ENCODE data around the gene FERMT2.
"Not testable (repeated sequence)": the region's sequence is repeated elsewhere in the genome, so short reads cannot be mapped to it uniquely, and the experiment has no call there.

The FERMT2 gene

GRCh38 chr14:52939427-52939826 is 11.4 kb downstream of the FERMT2 start:
- DNase-seq (ENCODE audit: low read depth), result no peak

- no peak for DNase-seq (ENCODE audit: low read depth)
Observed at GRCh38 chr14:52937869-52938268, 13.0 kb downstream of the FERMT2 start.

- DNase-seq (ENCODE audit: low read depth), result no peak
Observed at GRCh38 chr14:52937306-52937705, 13.5 kb downstream of the FERMT2 start.

GRCh38 chr14:52936437-52936836 is 14.4 kb downstream of the FERMT2 start:
- no peak for DNase-seq (ENCODE audit: low read depth)

- no peak for DNase-seq (ENCODE audit: low read depth)
Observed at GRCh38 chr14:52935833-52936232, 15.0 kb downstream of the FERMT2 start.

GRCh38 chr14:52934762-52935161 is 16.1 kb downstream of the FERMT2 start:
- no peak for DNase-seq (ENCODE audit: low read depth)

- no peak for DNase-seq (ENCODE audit: low read depth)
Observed at GRCh38 chr14:52929192-52929807, 21.6 kb downstream of the FERMT2 start.

GRCh38 chr14:52926953-52927352 is 23.9 kb downstream of the FERMT2 start:
- DNase-seq (ENCODE audit: low read depth), result no peak

GRCh38 chr14:52923902-52924575 is 26.8 kb downstream of the FERMT2 start:
- no peak for DNase-seq (ENCODE audit: low read depth)

- DNase-seq (ENCODE audit: low read depth), result no peak
Observed at GRCh38 chr14:52922656-52923055, 28.2 kb downstream of the FERMT2 start.

- no peak for DNase-seq (ENCODE audit: low read depth)
Observed at GRCh38 chr14:52922059-52922458, 28.8 kb downstream of the FERMT2 start.

- not testable (repeated sequence) for DNase-seq (ENCODE audit: low read depth)
Observed at GRCh38 chr14:52920411-52920810, 30.4 kb downstream of the FERMT2 start.

- DNase-seq (ENCODE audit: low read depth), result no peak
Observed at GRCh38 chr14:52919971-52920370, 30.9 kb downstream of the FERMT2 start.

- DNase-seq (ENCODE audit: low read depth), result no peak
Observed at GRCh38 chr14:52918486-52918885, 32.4 kb downstream of the FERMT2 start.

GRCh38 chr14:52917735-52918134 is 33.1 kb downstream of the FERMT2 start:
- DNase-seq (ENCODE audit: low read depth), result no peak

GRCh38 chr14:52914295-52914694 is 36.6 kb downstream of the FERMT2 start:
- no peak for DNase-seq (ENCODE audit: low read depth)

- DNase-seq (ENCODE audit: low read depth), result no peak
Observed at GRCh38 chr14:52913271-52913670, 37.6 kb downstream of the FERMT2 start.

- DNase-seq (ENCODE audit: low read depth), result no peak
Observed at GRCh38 chr14:52911904-52912303, 38.9 kb downstream of the FERMT2 start.

GRCh38 chr14:52910572-52910971 is 40.3 kb downstream of the FERMT2 start:
- no peak for DNase-seq (ENCODE audit: low read depth)

- DNase-seq (ENCODE audit: low read depth), result no peak
Observed at GRCh38 chr14:52907949-52908348, 42.9 kb downstream of the FERMT2 start.

GRCh38 chr14:52906141-52906601 is 44.7 kb downstream of the FERMT2 start:
- no peak for DNase-seq (ENCODE audit: low read depth)

- DNase-seq (ENCODE audit: low read depth), result no peak
Observed at GRCh38 chr14:52902971-52903619, 47.8 kb downstream of the FERMT2 start.

GRCh38 chr14:52901357-52901980 is 49.4 kb downstream of the FERMT2 start:
- no peak for DNase-seq (ENCODE audit: low read depth)
